Measurements from ENCODE around the gene ST8SIA6. TPM values are rescaled to one million over a fixed set of nuclear protein-coding genes. Genes with fewer than 3 reads are reported as not detected.
A peak's percentile ranks its signal among the peaks of the same experiment; 100 is the strongest.

ST8SIA6 gene
- total and polyA plus RNA-seq, 9 of the 15 experiments (the other 6 are each of a cell fraction or from before 2014, with no cell fraction given) = 0.69 to 6.7 (median 5.0) TPM

DNA sequence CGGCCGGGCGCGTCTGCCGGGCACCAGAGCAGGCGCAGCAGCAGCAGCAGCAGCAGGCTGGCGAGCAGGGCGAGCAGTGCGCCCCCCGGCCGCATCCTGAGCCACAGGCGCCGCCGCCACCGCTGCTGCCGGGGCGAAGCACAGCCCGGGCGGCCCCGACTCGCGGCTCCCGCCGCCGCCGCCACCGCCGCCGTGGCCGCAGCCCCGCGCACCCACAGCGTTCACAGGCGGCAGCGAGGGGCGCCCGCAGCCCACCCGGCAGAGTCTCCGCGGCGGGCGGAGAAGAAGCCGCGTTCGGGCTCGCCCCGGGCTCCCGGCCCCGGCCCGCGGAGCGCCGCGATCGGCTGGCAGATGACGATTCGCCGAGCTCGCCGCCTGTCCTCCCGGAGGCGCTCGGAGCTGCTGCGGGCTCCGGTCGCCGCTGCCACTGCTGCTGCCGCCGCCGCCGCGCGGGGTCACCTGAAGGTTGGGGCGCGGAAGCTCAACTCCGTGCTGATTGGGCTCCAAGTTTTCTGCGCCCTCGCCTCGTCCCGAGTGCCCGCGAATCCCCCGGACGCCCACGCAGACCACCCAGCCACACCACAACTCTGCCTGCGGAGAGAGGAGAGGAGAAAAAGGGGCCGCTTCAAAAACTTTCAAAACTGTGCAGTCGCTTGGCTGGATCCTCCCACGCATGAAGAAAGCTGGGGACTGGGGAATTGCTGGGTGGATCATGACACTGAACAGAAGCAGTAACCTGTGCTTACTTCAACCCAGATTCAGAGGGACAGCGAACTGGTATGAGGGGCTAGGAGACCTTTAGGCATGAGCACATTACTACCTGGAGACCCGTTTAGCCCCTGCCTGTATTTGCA, at the start of gene ST8SIA6 (continued):
- TF ChIP-seq, protein P1, sequence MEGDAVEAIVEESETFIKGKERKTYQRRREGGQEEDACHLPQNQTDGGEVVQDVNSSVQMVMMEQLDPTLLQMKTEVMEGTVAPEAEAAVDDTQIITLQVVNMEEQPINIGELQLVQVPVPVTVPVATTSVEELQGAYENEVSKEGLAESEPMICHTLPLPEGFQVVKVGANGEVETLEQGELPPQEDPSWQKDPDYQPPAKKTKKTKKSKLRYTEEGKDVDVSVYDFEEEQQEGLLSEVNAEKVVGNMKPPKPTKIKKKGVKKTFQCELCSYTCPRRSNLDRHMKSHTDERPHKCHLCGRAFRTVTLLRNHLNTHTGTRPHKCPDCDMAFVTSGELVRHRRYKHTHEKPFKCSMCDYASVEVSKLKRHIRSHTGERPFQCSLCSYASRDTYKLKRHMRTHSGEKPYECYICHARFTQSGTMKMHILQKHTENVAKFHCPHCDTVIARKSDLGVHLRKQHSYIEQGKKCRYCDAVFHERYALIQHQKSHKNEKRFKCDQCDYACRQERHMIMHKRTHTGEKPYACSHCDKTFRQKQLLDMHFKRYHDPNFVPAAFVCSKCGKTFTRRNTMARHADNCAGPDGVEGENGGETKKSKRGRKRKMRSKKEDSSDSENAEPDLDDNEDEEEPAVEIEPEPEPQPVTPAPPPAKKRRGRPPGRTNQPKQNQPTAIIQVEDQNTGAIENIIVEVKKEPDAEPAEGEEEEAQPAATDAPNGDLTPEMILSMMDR (IDR thresholded peaks at IDR 0.05 in 2 of 3, conservative IDR thresholded peaks at IDR 0.05 in 1 of 3; ENCODE audit: insufficient read depth in 2 of 3, low read depth in 1 of 3, low read length in 3 of 3) = peak in 2 of 3 experiments; percentile 17 to 37; a peak in 3 of 6 replicates
- no peak for TF ChIP-seq SP1 (CRISPR knock-in tag; IDR thresholded peaks at IDR 0.05)
- peak; percentile 9 for TF ChIP-seq HDAC3 (IDR thresholded peaks at IDR 0.05; ENCODE audit: borderline replicate concordance, partially characterized antibody)
- TF ChIP-seq SMAD1 (IDR thresholded peaks at IDR 0.05; ENCODE audit: low read depth, low read length, partially characterized antibody) = peak; percentile 53
- TF ChIP-seq ZC3H8 (IDR thresholded peaks at IDR 0.05) = no peak
- TF ChIP-seq TCF7 (IDR thresholded peaks at IDR 0.05; ENCODE audit: borderline replicate concordance) = peak; percentile 45; the same call in 1 of the 2 replicates
- no peak for TF ChIP-seq BRD4 (IDR thresholded peaks at IDR 0.05)
- TF ChIP-seq, protein P2, sequence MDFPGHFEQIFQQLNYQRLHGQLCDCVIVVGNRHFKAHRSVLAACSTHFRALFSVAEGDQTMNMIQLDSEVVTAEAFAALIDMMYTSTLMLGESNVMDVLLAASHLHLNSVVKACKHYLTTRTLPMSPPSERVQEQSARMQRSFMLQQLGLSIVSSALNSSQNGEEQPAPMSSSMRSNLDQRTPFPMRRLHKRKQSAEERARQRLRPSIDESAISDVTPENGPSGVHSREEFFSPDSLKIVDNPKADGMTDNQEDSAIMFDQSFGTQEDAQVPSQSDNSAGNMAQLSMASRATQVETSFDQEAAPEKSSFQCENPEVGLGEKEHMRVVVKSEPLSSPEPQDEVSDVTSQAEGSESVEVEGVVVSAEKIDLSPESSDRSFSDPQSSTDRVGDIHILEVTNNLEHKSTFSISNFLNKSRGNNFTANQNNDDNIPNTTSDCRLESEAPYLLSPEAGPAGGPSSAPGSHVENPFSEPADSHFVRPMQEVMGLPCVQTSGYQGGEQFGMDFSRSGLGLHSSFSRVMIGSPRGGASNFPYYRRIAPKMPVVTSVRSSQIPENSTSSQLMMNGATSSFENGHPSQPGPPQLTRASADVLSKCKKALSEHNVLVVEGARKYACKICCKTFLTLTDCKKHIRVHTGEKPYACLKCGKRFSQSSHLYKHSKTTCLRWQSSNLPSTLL (IDR thresholded peaks at IDR 0.05) = no peak
- TF ChIP-seq KDM2B (CRISPR knock-in tag; IDR thresholded peaks at IDR 0.05) = peak; percentile 83
- peak; percentile 96 for TF ChIP-seq CHD1 (IDR thresholded peaks at IDR 0.05; ENCODE audit: low read length)
- TF ChIP-seq NR2C2 (CRISPR knock-in tag; IDR thresholded peaks at IDR 0.05) = no peak; the same call in 1 of the 2 replicates
- TF ChIP-seq NR2C2 (tag; IDR thresholded peaks at IDR 0.05) = peak; percentile 73
- TF ChIP-seq RNF2 (IDR thresholded peaks at IDR 0.05) = no peak; the same call in 1 of the 2 replicates
- TF ChIP-seq DACH1 (IDR thresholded peaks at IDR 0.05; ENCODE audit: partially characterized antibody) = no peak
- no peak for TF ChIP-seq RBM34 (IDR thresholded peaks at IDR 0.05; ENCODE audit: borderline replicate concordance, insufficient read depth, low read length)
- peak; percentile 55; the same call in 1 of the 2 replicates for TF ChIP-seq CTBP1 (IDR thresholded peaks at IDR 0.05; ENCODE audit: borderline replicate concordance)

Data from K562 (cell line).